GM12891 (cell line): ENCODE measurements around the gene SARDH.

ENCODE experiments used
- PAX5 ChIP-seq: IDR thresholded peaks from 2 replicates; pipeline ENCODE4 v1.6.1; 2011; ENCODE audit warnings: low read length, moderate library complexity, mild to moderate bottlenecking; ENCODE audit not compliant: insufficient read depth, severe bottlenecking
- POLR2A ChIP-seq: IDR thresholded peaks from 2 replicates; pipeline ENCODE4 v1.6.1; 2011; ENCODE audit warnings: low read depth, low read length, control low read depth
- POLR2AphosphoS5 ChIP-seq: IDR thresholded peaks from 2 replicates; pipeline ENCODE4 v1.6.1; 2011; ENCODE audit warnings: low read depth, low read length, control low read depth
- POU2F2 ChIP-seq: IDR thresholded peaks from 2 replicates; pipeline ENCODE4 v1.6.1; 2011; ENCODE audit warnings: low read depth, mild to moderate bottlenecking, control low read depth, low read length, moderate library complexity
- SPI1 ChIP-seq: IDR thresholded peaks from 2 replicates; pipeline ENCODE4 v1.6.1; 2011; ENCODE audit warnings: low read depth, low read length, control low read depth
- TAF1 ChIP-seq: IDR thresholded peaks from 2 replicates; pipeline ENCODE4 v1.6.1; 2011; ENCODE audit warnings: low read depth, low read length, control low read depth

DNA sequence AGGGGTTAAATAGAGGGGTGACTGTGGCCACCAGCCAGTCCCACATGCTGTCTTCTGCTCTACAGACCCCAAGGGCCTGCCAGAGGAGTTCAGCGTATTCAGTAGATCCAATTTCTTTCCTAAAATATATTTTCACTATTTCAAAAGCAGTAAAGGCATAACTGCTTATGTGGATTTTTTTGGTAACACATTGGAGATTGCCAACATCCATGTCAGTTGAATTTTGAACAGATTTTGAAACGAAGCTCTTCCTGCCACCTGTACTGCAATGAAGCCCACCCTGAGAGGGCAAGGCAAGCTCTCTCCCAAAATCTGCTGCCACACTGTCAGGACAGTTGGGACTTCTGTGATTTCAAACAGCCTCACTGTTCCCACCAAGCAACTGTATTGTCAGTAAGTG is 37.1 kb upstream of the SARDH start:
- TF ChIP-seq POLR2A: no peak
- no peak for TF ChIP-seq POLR2AphosphoS5
- TF ChIP-seq TAF1: no peak
- no peak for TF ChIP-seq SPI1
- TF ChIP-seq POU2F2: no peak
- no peak for TF ChIP-seq PAX5
